HG02885 (cell line): Measurements from ENCODE around the gene TWF2.

Experiments
- ATAC-seq: cut with Tn5 transposase; IDR thresholded peaks from one replicate; pipeline ENCODE4 v1.9.1; 2021; ENCODE audit warnings: mild to moderate bottlenecking; ENCODE audit not compliant: unreplicated experiment, poor library complexity

Gene TWF2

DNA sequence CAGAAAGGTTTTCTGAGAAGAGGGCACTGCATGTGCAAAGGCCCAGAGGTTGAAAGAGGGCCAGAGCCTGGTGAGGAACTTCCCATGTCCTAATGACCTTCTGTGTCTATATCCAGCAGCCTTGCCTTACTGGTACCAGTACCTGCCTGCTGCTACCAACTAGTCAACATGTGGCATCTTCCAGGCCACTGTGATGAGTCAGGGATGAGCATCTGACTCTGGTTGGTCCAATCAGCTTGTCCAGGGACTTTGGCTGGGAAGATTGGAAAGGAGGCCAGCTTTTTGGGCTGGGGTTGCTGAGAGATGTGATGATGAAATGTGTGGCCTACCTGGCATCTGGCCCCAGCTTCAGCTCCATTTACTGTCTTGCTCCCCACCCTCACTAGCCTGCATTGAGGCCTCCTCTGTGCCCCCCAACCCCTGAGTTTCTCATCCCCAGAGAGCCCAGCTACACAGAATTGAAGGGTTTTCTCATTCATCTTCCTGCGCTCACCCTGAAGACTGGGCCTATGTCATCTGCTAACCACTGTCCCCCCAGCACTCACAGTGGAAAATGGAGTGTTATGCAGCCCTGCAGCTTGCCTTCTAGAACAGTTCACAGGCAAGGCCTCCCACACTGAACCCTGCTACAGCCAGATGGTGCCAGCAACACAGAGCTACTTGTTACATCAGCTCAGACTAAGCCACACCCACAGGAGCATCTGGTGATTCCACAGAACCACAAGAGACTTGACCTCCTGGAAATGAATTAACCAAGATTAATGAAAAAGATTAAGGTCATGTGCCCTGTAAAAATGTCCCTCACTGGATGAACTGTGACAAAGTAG is 1.3 kb upstream of the TWF2 start:
- no peak for ATAC-seq

DNA sequence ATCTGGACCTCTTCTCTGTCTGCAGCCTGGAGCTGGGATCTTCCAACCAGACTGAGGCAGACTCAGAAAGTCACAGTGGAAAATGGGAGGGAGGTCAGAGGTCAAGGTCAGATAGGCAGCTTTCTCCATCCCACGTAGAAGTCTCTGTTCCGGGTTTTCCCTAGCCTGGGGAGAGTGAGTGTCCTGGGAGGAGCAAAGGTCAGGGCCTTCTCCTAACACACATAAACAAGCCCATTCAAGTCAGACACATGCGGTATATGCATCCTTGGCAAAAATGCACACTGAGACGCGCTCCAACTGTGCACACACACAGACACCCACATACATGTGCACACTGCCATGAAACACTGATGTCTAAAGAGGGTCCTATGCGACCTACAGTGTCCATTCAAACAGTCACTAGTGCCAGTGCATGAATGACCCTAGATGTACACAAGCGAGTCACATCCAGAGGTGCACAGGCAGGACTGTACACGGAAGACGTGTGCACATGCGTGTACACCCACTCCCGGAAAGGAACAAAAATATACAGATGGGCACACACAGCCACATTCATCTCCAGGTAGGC is 681 bp downstream of the TWF2 start:
- ATAC-seq = no peak

DNA sequence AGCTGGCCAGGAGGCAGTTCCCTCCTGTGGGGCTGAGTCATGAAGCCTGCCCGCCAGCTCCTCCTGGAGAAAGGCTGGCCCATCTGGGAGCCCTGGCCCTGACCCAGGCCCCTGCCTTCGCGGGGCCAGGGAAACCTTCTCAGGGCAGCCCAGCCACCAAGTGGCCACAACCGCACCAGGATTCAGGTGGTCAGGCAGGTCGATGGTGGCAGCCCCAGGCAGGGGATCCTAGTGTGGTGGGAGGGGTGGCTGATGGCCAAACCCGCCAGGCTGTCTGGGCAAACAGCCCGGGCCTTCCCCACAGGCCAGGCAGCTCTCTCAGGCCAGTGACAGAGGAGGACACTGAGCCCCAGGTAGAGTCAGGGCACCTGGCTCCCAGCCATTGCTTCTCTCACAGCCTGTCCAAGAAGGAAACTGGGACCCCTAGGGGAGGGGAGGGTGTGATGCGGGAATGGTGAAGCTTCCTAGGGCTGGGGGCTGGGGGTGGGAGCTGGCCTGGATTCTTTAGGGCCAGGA is 1.2 kb downstream of the TWF2 start:
- no peak for ATAC-seq

DNA sequence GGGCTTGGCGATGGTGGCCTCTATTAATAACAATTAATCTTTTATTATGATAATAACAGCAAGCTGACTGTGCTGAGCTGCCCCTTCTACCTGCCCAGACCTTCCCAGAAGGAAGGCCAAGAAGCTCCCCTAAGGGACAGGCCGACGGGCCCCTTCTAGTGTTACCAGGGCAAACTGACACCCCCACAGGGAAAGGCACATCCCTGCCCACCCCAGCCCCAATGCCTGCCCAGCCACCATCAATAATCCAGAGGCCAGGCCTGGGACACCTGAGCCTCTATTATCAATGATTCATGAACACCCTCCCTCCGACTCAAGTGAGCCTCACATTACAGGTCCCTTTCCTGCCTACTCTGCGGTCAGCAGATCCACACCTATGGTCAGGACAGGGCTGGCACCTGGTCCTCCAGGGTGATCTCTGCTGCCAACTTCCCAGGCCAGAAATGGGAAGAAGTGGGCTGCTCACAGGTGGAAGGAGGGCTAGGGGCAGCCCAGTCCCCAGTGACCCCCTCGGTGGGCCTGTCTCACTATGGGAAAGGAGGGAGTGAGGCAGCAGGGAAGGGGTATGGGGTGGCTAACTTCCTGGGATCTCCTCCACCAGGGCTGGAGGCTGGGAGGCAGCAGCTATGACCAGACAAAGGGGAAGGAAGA is 1.8 kb downstream of the TWF2 start:
- no peak for ATAC-seq

DNA sequence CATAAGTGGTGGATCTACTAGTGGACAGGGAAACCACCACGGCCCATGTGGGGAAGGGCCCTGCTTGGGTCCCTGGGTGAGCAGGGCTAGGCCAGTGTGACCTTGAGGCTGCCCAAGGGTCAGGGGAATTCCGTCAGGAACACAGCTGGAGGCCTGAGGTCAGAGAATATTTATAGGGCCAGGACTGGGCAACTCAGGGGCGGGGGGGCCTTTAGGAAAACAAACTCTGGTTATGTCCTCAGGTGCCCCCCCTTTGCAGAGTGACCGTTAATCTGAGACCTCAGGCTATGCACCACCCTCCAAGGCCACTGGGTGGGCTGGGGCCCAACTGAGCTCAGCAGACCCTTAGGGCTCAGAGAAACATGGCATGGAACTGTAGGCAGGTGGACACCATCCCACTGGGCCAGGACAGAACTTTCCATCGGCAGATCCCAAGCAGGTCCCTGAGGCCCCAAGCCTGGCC is 2.5 kb downstream of the TWF2 start:
- ATAC-seq = no peak

DNA sequence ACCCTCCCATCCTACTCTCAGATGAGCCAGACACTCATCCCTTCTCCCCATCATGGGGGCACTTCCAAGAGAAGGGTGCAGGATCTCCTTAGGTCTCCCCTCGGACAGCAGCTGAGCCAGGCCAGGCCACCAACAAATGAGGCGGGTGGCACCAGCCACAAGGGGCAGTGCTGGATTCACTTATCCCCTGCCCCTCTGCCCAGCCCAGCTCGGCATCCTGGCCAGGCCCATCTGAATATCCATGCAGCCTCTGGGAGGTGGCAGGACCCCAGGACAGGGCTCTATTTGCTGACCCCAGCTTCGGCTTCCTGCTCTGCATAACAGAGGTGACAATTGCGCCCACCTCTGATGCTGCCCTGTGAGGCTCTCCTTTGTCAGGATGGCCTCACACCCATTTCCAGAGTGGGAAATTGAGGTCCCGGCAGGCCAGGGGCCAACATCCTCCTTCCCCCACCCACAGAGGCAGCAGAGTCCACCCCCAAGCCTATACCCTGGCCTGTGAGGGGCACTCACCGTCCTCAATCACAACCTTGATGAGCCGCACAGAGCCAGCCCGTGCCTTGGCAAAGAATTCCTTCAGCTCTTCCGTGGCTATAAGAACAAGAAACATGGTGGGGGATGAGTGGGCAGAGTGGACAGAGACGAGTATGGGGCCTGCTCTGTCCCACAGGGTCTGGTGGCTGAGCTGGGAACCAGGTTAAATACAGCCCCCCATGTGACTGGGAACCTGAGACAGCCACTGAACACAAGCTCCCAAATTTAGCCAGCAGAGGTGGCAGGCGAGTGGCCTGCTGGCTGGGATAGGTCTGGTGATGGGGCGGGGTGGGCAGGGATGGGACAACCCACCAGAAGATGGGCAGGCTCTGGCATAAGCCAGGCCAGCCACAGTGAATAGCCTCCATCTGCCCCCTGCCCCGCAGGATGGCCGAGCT is 4.2 kb downstream of the TWF2 start:
- no peak for ATAC-seq

DNA sequence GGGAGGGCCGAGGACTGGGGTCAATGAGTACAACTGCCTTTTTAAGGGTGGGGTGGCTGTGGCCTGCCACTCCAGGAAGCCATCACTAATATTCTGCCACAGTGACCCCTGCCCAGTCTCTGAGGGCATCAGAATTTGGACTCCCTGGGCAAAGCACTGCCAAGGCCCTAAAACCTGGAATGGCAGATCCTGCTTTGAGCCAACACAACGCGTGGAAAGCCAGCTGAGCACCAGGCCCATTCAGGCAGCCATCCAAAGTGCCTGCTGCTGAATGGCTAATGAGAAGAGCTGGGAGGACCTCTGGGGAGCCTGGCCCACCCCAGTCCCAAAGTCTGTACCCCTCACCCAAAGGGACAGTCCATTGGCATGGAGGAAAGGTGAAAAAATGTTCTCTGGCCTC is 5.0 kb downstream of the TWF2 start:
- no peak for ATAC-seq

DNA sequence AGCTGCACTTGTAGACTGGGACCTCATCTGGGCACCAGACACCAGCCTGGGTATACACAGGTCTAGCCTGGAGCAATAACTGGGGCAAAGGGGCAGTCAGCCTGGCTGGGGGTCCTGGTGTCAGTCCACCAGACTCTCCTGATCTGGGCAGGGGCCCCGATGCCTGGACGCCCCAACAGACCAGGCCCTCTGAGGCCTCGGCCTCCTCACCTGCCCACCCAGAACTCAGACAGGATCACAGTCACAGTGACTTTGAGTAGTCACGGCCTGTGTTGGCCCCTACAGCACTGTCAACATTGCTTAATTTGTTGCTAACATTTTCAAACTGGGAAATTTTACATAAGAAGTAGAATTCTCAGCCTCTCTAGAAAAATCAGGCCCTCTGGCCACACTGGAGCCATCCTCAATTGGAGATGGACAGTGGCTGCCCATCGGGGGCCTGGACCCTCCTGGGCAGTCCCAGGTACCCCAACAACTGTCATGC is 5.8 kb downstream of the TWF2 start:
- ATAC-seq = no peak

DNA sequence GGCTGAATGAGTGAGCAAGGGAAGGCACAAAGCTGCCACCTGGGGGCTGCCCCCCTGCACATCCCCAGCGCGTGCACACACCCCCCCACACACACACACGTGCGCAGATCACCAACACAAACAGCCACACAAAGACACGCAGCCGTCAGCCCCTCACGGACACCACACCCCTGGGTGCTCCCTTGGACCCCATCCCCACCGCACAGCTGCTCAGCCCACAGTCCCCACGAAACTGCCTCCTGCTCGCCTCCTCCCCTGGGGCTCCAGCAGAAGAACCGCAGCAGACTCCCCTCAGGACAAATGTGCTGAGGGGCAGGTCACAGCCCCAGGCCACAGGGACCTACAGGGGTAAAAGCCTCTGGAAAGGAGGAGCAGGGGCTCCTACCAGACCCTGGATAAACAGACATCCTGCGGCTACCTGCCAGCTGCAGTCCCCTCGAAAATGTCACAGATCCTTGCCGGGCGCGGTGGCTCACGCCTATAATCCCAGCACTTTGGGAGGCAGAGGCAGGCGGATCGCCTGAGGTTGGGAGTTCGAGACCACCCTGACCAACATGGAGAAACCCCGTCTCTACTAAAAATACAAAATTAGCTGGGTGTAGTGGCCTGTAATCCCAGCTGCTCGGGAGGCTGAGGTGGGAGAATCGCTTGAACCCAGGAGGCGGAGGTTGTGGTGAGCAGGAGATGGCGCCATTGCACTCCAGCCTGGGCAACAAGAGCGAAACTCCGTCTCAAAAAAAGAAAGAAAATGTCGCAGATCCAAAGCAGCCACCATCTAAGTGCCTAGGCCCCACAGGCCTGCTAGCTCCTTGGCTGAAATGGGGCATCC is 6.5 kb downstream of the TWF2 start:
- ATAC-seq = no peak

DNA sequence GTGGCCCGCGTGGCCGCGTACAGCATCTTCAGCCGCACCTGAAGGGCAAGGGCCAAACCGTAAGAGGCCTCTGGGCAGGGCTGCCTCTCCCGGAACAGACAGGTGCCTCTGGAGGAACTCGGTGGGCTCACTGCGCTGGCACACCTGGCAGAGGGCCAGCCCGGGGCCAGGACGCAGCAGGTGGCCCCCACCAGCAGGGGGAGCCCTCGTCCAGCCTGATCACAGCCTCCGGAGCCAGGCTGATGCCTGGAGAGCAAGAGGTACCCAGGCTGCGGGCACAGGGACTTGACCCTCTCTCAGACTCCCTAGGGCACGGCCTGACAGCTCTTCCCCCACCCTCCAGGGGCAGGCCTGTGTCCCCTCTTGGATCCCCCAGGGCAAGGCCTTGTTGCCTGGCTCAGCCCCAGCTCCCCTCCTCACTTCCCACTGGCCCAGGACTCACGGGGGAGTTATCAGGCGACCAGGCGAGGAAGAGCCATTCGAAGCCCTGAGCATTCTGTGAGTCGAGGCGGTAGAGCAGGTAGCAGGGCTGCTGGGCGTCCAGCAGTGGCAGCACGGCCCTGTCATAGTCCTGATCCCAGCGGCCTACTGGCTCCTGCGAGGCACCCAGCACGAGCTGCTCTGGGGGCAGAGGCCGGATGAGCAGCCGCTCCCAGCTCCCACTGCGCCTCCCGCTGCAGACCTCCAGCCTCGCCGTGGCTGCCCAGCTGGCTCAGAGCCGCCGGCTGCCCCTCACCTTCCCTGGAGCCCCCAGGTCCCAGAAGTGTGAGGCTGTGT is 7.3 kb downstream of the TWF2 start:
- ATAC-seq = peak; percentile 55

DNA sequence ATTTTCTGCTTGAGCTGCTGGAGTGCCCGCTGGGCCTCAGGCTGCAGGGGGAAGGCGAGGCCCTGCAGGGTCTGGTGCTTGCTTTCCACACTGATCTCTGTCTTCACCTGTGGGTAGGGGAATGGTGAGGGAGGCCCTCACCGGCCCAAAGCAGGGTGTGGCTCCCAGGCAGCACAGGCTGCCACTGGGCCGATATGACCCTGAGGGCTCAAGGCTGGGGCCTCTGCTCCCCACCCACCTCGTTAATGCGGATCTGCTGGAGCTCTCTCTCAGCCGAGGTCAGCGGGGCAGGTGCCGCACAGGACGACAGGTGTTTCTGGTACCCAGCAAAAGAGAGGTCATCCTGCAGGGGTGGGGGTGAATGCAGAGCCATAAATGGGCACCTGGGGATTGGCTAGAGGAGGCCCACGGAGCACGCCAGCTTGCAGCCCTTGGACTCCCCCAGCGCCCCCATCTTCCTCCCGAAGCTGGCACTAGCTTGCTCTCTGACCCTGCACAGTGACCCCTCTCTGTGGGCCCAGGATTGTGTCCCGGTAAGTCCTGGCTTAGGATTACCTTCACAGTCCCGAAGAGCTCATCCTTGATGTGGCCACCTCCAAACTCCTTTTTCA is 8.0 kb downstream of the TWF2 start:
- ATAC-seq = no peak

DNA sequence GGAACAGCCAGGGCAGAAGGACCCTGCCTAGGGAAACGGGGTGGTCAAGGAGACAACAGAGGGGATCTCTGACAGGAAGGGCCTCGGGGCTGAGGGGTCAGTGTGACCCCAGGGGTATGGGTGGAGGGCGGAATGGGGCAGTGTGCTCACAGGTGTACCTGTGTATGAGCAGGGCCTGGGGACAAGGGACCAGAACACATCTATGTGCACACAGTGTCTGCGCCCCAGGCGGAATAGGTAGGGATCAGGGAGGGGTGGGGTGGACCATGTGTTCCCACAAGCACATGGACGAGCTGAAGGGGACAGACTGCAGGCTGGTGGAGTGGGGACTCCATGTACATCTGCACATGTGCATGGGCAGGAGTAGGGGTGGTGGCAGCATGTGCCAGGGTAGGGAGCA is 8.5 kb downstream of the TWF2 start:
- no peak for ATAC-seq

DNA sequence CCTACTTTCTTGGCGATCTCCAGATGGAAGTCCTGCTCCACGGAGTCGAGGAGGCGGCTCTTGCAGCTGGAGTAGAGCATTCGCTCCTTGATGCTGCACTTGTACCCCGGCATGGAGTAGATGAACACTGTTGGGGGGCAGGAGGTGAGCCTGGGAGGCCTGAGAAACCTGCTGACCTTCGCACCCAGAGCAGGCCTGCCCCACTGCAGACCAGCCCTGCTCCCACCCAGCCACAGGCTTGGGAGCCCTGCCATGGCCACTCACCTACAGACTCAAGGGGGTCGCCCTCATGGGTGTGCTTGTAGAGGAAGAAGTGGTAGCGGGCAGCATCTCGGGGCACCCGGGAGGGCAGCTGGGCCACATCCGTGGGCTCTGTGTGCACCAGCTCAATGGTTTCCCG is 9.3 kb downstream of the TWF2 start:
- ATAC-seq = no peak

DNA sequence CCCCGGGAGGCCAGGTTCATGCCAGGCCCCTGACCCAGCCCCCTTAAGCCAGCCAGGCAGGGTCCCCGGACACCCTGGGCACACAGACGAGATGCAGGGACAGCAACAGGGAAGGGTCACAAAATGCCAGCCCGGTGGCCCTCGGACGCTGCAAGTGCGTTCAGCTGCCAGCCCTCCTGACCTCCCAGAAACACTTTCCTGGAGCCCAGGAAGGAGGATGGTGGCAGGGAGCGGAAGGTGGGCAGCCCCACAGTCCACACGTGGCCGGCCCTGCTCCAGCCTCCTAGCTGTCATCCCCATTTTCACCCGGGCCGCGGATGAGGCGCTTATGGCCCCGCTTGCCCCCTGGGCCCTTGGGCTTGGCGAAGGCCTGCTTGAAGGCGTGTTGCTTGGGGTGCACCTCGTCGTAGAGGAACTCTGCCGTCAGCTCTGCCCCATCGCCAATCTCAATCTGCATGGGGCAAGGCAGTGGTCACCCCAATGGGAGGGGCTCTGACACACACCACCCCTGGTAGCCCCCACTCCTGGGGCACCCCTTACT is 10.1 kb downstream of the TWF2 start:
- ATAC-seq = no peak

DNA sequence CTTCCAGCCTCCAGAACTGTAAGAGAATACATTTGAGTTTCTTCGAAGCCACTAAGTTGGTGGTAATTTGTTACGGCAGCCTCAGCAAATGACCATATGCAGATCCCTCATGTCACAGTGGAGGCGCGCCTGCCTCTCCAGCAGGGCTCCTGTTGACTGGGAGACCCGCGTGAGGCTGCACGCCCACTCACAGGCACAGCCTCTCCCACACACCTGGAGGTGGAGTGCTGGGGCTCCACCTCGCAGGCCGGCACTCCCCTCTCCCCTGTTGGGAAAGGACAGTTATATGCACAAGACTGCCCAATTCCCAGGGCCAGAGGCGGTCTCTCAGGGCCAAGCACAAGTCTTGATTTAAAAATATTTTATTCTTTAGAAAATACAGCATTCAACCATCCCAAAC is 10.7 kb downstream of the TWF2 start:
- ATAC-seq = no peak

DNA sequence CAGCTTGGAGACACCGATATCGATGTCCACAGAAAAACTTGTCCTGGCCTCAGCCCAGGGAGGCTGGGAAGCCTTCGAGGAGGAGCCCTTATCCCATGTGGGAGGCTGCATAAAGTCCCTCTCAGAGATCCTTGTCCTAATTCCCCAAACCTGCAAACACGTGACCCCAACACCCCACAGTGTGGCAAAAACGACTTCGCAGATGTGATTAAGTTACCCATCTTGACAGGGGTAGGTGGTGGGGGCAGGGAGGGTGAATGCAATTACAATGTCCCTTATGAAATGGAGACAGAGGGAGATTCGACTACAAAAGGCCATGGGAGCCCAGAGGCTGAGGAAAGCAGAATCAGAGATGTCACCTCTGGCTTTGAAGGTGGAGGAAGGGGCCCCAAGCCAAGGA is 11.2 kb downstream of the TWF2 start:
- no peak for ATAC-seq

DNA sequence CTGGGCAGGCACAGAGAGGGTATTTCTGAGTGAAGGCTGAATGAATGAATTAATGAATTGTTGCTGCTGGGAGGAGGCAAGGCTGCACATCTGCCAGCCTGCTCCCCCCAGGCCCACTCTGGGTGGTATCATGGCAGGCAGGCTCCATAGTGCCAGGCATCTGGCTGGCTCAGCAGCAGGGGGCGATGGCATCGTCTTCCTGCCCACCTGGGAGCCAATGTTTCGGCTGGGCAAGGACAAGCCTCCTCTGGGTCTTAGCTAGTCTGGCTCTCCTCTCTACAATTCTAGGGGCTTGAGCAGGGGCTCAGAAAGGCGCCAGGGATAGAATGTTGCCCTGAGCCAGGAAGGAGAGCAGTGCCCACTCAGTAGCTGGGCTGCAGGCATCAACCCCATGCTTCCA is 11.8 kb downstream of the TWF2 start:
- no peak for ATAC-seq
